ENCODE results near the gene PTPRN2.

The PTPRN2 gene

DNA sequence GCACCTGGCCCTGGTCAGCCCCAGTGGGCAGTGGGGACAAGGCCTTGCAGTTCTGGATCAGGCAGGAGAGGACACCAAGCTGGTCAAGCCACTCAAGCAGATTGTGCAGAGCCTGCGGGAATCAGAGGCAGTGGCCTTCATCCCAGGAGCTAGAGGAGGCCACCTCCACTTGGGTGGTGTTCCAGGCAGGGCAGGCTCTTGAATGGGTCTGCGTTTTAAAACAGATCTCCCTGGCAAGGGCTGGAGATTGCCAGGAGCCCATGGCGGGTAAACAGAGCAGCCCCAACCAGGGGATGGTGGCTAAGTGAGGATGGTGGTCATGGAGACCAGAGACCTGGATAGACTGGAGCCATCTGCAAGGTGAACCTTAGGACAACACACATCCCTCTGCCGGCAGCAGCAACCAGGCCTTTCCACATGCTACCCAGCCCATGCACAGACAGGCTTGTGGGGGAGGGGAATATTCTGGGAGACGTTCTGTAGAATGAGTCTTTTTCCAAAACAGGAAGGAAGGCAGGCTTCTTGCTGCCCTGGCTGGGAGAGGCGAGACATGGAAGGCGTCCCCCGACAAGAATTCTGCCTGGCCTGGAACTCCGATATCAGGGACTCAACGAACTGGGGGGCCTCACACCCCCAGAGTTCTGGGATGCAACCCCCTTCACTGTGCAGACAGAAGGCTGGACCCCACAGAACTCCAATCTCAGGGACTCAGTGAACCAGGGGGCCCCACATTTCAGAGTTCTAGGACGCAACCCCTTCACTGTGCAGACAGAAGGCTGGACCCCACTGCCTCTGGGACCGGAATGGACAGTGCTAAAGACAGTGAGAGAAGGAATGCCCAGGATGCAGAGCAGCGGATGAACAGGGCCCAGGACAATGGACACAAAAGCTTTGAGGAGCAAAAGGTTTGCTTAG, 264.8 kb downstream of the PTPRN2 start:
- H3K4me1 ChIP-seq (ENCODE audit: control insufficient read depth in 2 of 2, insufficient read depth in 1 of 2, low read depth in 1 of 2, low read length in 2 of 2): peaks cover 12 to 29% of the 10 kb centered on the region in 2 donors
- H3K27ac ChIP-seq (replicated peaks; ENCODE audit: low read length): no peak overlapping the region
- H3K79me1 ChIP-seq (ENCODE audit: low read depth, low read length): no peaks in the 10 kb centered on the region
- peak overlapping the region; percentile 97 for H2AK5ac ChIP-seq (ENCODE audit: low read depth, low read length)
- H2BK120ac ChIP-seq (ENCODE audit: low read depth, low read length): no peak overlapping the region
- H4K8ac ChIP-seq (ENCODE audit: low read depth, low read length): no peak overlapping the region
- no peak overlapping the region for H2AFZ ChIP-seq (ENCODE audit: low read length)
- peaks cover 0 to 12% of the 10 kb centered on the region in 2 donors for H3K9me3 ChIP-seq (replicated peaks in 1 of 2; ENCODE audit: control insufficient read depth in 2 of 2, insufficient read depth in 1 of 2, low read depth in 1 of 2, low read length in 2 of 2)
- peak overlapping the region; percentile 60 for H2BK12ac ChIP-seq (ENCODE audit: low read length)
- H3K27me3 ChIP-seq (ENCODE audit: control insufficient read depth in 3 of 3, insufficient read depth in 3 of 3, low read depth in 1 of 3, low read length in 3 of 3): peaks cover 0 to 5% (median 0%) of the 10 kb centered on the region in 3 experiments
- no peak overlapping the region for H4K91ac ChIP-seq (ENCODE audit: low read depth, low read length, poor library complexity)
- no peak for DNase-seq (ENCODE audit: low spot score)
- no peak overlapping the region for H3K14ac ChIP-seq (ENCODE audit: low read length)
- H3K9ac ChIP-seq (ENCODE audit: low read depth, low read length, poor library complexity): no peak overlapping the region
- no peak overlapping the region for H3K4me2 ChIP-seq (ENCODE audit: insufficient read depth, low read length, poor library complexity, severe bottlenecking)
- H3K36me3 ChIP-seq (replicated peaks in 1 of 2; ENCODE audit: control insufficient read depth in 2 of 2, insufficient read depth in 2 of 2, low read length in 2 of 2): peaks cover 0 to 6% of the 10 kb centered on the region in 2 donors
- peak overlapping the region; percentile 84 for H3K18ac ChIP-seq (ENCODE audit: low read length)
- no CpG with 5 or more reads among the region's 13 CpGs for WGBS, 2 donors (ENCODE audit: extremely low coverage in 2 of 2, insufficient read length in 2 of 2, insufficient replicate concordance in 1 of 2)
- H2BK15ac ChIP-seq (ENCODE audit: low read length): peak overlapping the region; percentile 71
- H3K23ac ChIP-seq (ENCODE audit: low read depth, low read length, poor library complexity): peak overlapping the region; percentile 5
- no peak overlapping the region for H3K4me3 ChIP-seq (ENCODE audit: low read length in 2 of 2)
- no peak overlapping the region for H3K4ac ChIP-seq (ENCODE audit: low read length)
- no peak overlapping the region for H2BK5ac ChIP-seq (ENCODE audit: low read length)

DNA sequence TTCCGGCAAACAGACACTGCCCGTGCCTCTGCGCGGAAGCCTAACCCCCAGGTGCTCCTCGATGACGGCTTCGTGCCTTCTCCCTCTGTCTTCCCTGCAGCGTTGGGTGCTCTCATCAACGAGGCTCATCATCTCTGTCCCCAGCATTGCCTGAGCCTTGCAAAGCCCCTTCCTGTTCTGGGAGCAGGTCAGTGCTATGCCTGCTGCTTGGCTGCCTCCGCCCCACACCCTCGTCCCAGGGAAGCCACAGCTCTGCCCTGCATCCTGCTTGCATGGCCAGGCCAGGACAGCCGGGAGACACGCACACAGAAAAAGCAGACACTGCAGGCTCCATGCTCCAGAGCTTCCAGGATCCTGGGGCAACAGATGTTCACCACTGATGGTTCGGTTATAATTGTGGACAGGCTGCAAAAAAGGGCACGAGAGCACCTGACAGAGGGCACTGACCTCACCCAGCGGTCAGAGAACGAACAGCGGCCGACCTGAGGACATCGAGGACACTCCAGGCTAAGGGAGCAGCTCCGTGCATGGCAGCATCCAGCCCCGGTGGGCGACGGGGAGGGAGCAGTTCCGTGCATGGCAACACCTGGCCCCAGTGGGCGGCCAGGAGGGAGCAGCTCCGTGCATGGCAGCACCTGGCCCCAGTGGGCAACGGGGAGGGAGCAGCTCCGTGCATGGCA, 265.5 kb downstream of the PTPRN2 start:
- H3K4me1 ChIP-seq (ENCODE audit: control insufficient read depth in 2 of 2, insufficient read depth in 1 of 2, low read depth in 1 of 2, low read length in 2 of 2): peaks cover 12 to 24% of the 10 kb centered on the region in 2 donors
- H2AK5ac ChIP-seq (ENCODE audit: low read depth, low read length): peak overlapping the region; percentile 97
- no peak overlapping the region for H2BK120ac ChIP-seq (ENCODE audit: low read depth, low read length)
- WGBS, 2 donors (ENCODE audit: extremely low coverage in 2 of 2, insufficient read length in 2 of 2, insufficient replicate concordance in 1 of 2): no CpG with 5 or more reads among the region's 29 CpGs
- H4K91ac ChIP-seq (ENCODE audit: low read depth, low read length, poor library complexity): no peak overlapping the region
- no peak overlapping the region for H3K9ac ChIP-seq (ENCODE audit: low read depth, low read length, poor library complexity)
- no peak overlapping the region for H3K4ac ChIP-seq (ENCODE audit: low read length)
- peak overlapping the region; percentile 71 for H2BK15ac ChIP-seq (ENCODE audit: low read length)
- H3K27me3 ChIP-seq (ENCODE audit: control insufficient read depth in 3 of 3, insufficient read depth in 3 of 3, low read depth in 1 of 3, low read length in 3 of 3): peaks cover 0 to 5% (median 0%) of the 10 kb centered on the region in 3 experiments
- peak overlapping the region; percentile 5 for H3K23ac ChIP-seq (ENCODE audit: low read depth, low read length, poor library complexity)
- DNase-seq (ENCODE audit: low spot score): no peak
- peak overlapping the region; percentile 10 for H3K14ac ChIP-seq (ENCODE audit: low read length)
- peak overlapping the region; percentile 60 for H2BK12ac ChIP-seq (ENCODE audit: low read length)
- no peaks in the 10 kb centered on the region for H3K79me1 ChIP-seq (ENCODE audit: low read depth, low read length)
- H4K8ac ChIP-seq (ENCODE audit: low read depth, low read length): no peak overlapping the region
- peak overlapping the region; percentile 59 for H2BK5ac ChIP-seq (ENCODE audit: low read length)
- H3K18ac ChIP-seq (ENCODE audit: low read length): peak overlapping the region; percentile 84
- no peak overlapping the region for H3K4me2 ChIP-seq (ENCODE audit: insufficient read depth, low read length, poor library complexity, severe bottlenecking)
- no peak overlapping the region for H3K4me3 ChIP-seq (ENCODE audit: low read length in 2 of 2)
- H3K27ac ChIP-seq (replicated peaks; ENCODE audit: low read length): no peak overlapping the region
- H3K36me3 ChIP-seq (replicated peaks in 1 of 2; ENCODE audit: control insufficient read depth in 2 of 2, insufficient read depth in 2 of 2, low read length in 2 of 2): peaks cover 0 to 5% of the 10 kb centered on the region in 2 donors
- H3K9me3 ChIP-seq (replicated peaks in 1 of 2; ENCODE audit: control insufficient read depth in 2 of 2, insufficient read depth in 1 of 2, low read depth in 1 of 2, low read length in 2 of 2): peaks cover 0 to 12% of the 10 kb centered on the region in 2 donors
- H2AFZ ChIP-seq (ENCODE audit: low read length): no peak overlapping the region

DNA sequence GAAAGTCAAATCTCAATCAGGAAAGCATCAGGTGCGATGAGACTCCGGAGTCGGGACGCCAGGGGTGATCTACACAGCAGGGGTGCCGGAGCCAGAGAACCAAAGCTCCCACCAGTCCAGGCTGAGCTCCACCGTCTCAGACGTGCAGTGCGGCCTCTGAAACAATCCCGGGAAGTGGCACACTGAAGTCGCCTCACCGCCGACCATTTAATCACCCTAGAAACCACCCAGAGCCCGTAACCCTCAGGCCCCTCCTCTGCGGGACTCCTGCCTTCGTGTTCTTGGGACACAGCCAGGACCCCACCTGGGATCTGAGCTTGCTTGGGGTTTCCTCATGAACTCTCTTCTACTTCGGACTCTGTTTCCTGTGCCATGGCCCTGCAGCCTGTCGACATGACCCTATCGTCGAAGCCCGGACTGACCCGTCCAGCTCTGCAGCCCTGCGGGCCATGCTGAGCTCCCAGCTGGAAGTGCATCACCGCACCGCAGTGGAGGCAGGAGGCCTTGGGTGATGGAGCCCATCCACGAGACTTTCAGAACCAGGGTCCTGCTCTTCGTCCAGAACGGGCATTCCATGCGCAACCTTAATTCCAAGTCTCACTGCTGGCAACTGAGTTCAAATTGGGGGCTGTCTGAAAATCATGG, 266.4 kb downstream of the PTPRN2 start:
- H3K4me1 ChIP-seq (ENCODE audit: control insufficient read depth in 2 of 2, insufficient read depth in 1 of 2, low read depth in 1 of 2, low read length in 2 of 2): peaks cover 12 to 22% of the 10 kb centered on the region in 2 donors
- no peaks in the 10 kb centered on the region for H3K36me3 ChIP-seq (replicated peaks in 1 of 2; ENCODE audit: control insufficient read depth in 2 of 2, insufficient read depth in 2 of 2, low read length in 2 of 2)
- H2BK120ac ChIP-seq (ENCODE audit: low read depth, low read length): no peak overlapping the region
- no peak overlapping the region for H3K23ac ChIP-seq (ENCODE audit: low read depth, low read length, poor library complexity)
- H2BK5ac ChIP-seq (ENCODE audit: low read length): no peak overlapping the region
- peak overlapping the region; percentile 33 for H2AK5ac ChIP-seq (ENCODE audit: low read depth, low read length)
- no peak overlapping the region for H4K91ac ChIP-seq (ENCODE audit: low read depth, low read length, poor library complexity)
- H3K14ac ChIP-seq (ENCODE audit: low read length): no peak overlapping the region
- H3K27me3 ChIP-seq (ENCODE audit: control insufficient read depth in 3 of 3, insufficient read depth in 3 of 3, low read depth in 1 of 3, low read length in 3 of 3): peaks cover 0 to 5% (median 0%) of the 10 kb centered on the region in 3 experiments
- no peak overlapping the region for H3K9ac ChIP-seq (ENCODE audit: low read depth, low read length, poor library complexity)
- no peak overlapping the region for H2BK12ac ChIP-seq (ENCODE audit: low read length)
- no peak overlapping the region for H3K4me2 ChIP-seq (ENCODE audit: insufficient read depth, low read length, poor library complexity, severe bottlenecking)
- no peak overlapping the region for H4K8ac ChIP-seq (ENCODE audit: low read depth, low read length)
- H2AFZ ChIP-seq (ENCODE audit: low read length): no peak overlapping the region
- peaks cover 0 to 6% of the 10 kb centered on the region in 2 donors for H3K9me3 ChIP-seq (replicated peaks in 1 of 2; ENCODE audit: control insufficient read depth in 2 of 2, insufficient read depth in 1 of 2, low read depth in 1 of 2, low read length in 2 of 2)
- H3K4ac ChIP-seq (ENCODE audit: low read length): no peak overlapping the region
- H3K27ac ChIP-seq (replicated peaks; ENCODE audit: low read length): no peak overlapping the region
- peak overlapping the region; percentile 32 for H2BK15ac ChIP-seq (ENCODE audit: low read length)
- H3K18ac ChIP-seq (ENCODE audit: low read length): peak overlapping the region; percentile 58
- no peak for DNase-seq (ENCODE audit: low spot score)
- no peaks in the 10 kb centered on the region for H3K79me1 ChIP-seq (ENCODE audit: low read depth, low read length)
- WGBS, 2 donors (ENCODE audit: extremely low coverage in 2 of 2, insufficient read length in 2 of 2, insufficient replicate concordance in 1 of 2): no CpG with 5 or more reads among the region's 28 CpGs
- no peak overlapping the region for H3K4me3 ChIP-seq (ENCODE audit: low read length in 2 of 2)
